ENCODE results near the gene STK32A. TPM values are rescaled to one million over a fixed set of nuclear protein-coding genes. Genes with fewer than 3 reads are reported as not detected.

STK32A gene
- total RNA-seq, 1 experiment from 2014 or later: 6.8 TPM

DNA sequence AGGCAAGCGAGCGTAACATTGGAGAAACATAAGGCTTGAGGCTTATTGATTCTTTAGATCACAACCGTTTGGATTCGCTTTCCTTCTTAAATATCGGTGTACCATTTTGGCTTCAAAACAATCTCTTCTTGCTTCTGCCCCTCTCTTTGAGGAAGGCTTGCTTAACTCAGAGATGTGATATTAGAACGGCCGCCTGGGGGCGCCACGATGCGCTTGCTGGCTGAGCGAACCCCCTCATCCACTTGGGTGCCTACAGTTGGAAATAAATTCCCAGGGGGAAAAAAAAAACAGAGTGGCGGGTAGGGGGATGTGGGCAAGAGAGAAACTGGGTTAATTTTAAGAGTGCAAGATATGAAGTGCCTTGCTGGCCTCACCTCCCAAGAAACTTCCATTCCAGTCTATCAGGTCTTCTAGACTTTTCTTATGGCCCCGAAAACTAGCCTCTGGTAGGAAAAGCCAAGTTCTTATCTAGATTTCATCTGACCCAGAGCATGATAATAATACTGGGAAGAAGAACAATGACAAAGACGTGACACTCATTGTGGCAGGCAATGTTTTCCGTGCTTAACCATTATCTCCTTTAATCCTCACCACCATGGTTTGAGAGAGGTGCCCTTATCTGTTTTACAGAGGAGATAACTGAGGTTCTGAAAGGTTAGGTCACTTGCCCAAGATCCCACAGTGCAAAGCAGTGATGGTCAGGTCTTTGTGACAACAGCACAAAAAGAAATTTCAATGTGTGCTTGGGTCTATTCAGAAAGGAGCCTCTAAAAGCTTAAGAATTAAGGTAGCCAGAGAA, 159.2 kb downstream of the STK32A start:
- H3K79me2 ChIP-seq (ENCODE audit: low read length): no peaks in the 10 kb centered on the region
- H3K4me3 ChIP-seq (ENCODE audit: low read length): no peak overlapping the region
- no peaks in the 10 kb centered on the region for H3K36me3 ChIP-seq (ENCODE audit: low read depth, low read length)
- no peak overlapping the region for H2AFZ ChIP-seq (ENCODE audit: low read length)
- H3K4me2 ChIP-seq (ENCODE audit: low read length): no peak overlapping the region
- H3K4me1 ChIP-seq (ENCODE audit: insufficient read depth, low read length): peaks cover 3% of the 10 kb centered on the region; the same call in 1 of the 2 replicates
- ChIA-PET POLR2A (ENCODE audit: unreplicated experiment) (no interaction called here), CTCF (no interaction called here)
- no peak for DNase-seq
- no peak overlapping the region for H3K9ac ChIP-seq (ENCODE audit: low read length)
- H3K9me2 ChIP-seq (replicated peaks; ENCODE audit: low read length): no peaks in the 10 kb centered on the region
- H3K9me3 ChIP-seq (ENCODE audit: low read length): no peaks in the 10 kb centered on the region
- ATAC-seq: no peak
- BruUV-seq (replicated peaks): no TSS peak
- no peaks in the 10 kb centered on the region for H3F3A ChIP-seq (ENCODE audit: low read length, unreplicated experiment)
- no peaks in the 10 kb centered on the region for H3K27me3 ChIP-seq (ENCODE audit: low read length)
- no peak overlapping the region for H3K27ac ChIP-seq (ENCODE audit: low read length)
- TF ChIP-seq EZH2phosphoT487 (IDR thresholded peaks at IDR 0.05; ENCODE audit: borderline replicate concordance, low read length): no peak
- no peak for TF ChIP-seq EZH2 (IDR thresholded peaks at IDR 0.05; ENCODE audit: low read length, unreplicated experiment)
- TF ChIP-seq, protein P1, sequence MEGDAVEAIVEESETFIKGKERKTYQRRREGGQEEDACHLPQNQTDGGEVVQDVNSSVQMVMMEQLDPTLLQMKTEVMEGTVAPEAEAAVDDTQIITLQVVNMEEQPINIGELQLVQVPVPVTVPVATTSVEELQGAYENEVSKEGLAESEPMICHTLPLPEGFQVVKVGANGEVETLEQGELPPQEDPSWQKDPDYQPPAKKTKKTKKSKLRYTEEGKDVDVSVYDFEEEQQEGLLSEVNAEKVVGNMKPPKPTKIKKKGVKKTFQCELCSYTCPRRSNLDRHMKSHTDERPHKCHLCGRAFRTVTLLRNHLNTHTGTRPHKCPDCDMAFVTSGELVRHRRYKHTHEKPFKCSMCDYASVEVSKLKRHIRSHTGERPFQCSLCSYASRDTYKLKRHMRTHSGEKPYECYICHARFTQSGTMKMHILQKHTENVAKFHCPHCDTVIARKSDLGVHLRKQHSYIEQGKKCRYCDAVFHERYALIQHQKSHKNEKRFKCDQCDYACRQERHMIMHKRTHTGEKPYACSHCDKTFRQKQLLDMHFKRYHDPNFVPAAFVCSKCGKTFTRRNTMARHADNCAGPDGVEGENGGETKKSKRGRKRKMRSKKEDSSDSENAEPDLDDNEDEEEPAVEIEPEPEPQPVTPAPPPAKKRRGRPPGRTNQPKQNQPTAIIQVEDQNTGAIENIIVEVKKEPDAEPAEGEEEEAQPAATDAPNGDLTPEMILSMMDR (conservative IDR thresholded peaks at IDR 0.05; ENCODE audit: low read depth, low read length): peak; percentile 31; the same call in 1 of the 2 replicates
- intact Hi-C loops (cut with micrococcal nuclease): no loop called here
- no peaks in the 10 kb centered on the region for H4K20me1 ChIP-seq (ENCODE audit: low read length)

DNA sequence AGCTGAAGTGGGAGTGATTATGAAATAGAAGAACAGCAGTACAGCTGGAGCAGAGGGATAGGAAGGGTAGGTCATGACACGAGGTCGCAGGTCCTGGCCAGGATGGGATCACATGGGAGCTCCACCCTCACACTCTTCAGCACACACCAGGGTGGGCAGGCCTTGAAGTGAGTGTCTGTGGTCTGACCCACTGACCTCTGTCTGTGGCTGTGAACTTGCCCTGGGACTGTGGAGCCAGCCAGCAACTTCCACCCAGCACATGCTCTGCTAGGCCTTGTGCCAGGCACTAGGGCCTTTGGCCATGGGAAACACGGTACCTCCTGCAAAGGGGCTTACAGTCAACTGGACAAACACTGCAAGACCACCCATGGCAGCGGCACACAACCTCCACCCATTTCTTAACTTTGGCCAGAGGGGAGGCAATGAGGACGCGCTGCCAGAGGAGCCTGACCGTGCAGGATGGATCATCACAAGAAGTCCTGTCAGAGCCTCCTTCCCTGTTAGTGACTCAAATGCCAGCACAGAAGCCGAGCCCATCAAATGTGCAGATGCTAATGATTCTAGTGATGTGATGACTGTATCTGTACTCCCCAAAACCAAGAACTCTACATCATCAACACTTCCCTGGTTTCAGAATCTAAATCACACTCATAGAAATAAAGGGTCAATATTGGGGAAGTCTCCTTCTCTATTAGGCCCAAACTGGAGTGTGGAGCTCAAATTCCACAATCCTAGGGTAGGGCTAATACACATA, 161.4 kb downstream of the STK32A start:
- Histone ChIP-seq H3K9me2 (replicated peaks; ENCODE audit: low read length) (no peaks in the 10 kb centered on the region), H3K4me2 (ENCODE audit: low read length) (no peak overlapping the region), H3K9ac (ENCODE audit: low read length) (no peak overlapping the region), H3K4me1 (ENCODE audit: insufficient read depth, low read length) (peaks cover 3% of the 10 kb centered on the region; the same call in 1 of the 2 replicates), H2AFZ (ENCODE audit: low read length) (no peak overlapping the region), H3K9me3 (ENCODE audit: low read length) (no peaks in the 10 kb centered on the region), H3K27ac (ENCODE audit: low read length) (no peak overlapping the region), H3K4me3 (ENCODE audit: low read length) (no peak overlapping the region), H4K20me1 (ENCODE audit: low read length) (no peaks in the 10 kb centered on the region), H3K27me3 (ENCODE audit: low read length) (no peaks in the 10 kb centered on the region), H3K79me2 (ENCODE audit: low read length) (no peaks in the 10 kb centered on the region), H3K36me3 (ENCODE audit: low read depth, low read length) (no peaks in the 10 kb centered on the region), H3F3A (ENCODE audit: low read length, unreplicated experiment) (no peaks in the 10 kb centered on the region)
- no TSS peak for BruUV-seq (replicated peaks)
- CTCF ChIA-PET: no interaction called here
- ATAC-seq (no peak), DNase-seq (no peak)
- POLR2A ChIA-PET (ENCODE audit: unreplicated experiment): no interaction called here
- intact Hi-C loops (cut with micrococcal nuclease): no loop called here
- TF ChIP-seq EZH2 (IDR thresholded peaks at IDR 0.05; ENCODE audit: low read length, unreplicated experiment): no peak
- TF ChIP-seq, protein P1 (conservative IDR thresholded peaks at IDR 0.05; ENCODE audit: low read depth, low read length): no peak
- TF ChIP-seq EZH2phosphoT487 (IDR thresholded peaks at IDR 0.05; ENCODE audit: borderline replicate concordance, low read length): no peak
